Panc1 (cell line): ENCODE measurements around the gene FOXD1. TPM values are rescaled to one million over a fixed set of nuclear protein-coding genes. Genes with fewer than 3 reads are reported as not detected.
A peak's percentile ranks its signal among the peaks of the same experiment; 100 is the strongest.

Source experiments
- ATAC-seq: fragments of 200-7000 bp; cut with Tn5 transposase; 2 replicates; pipeline ENCODE4 v1.9.1; 2020; ENCODE audit warnings: mild to moderate bottlenecking, moderate library complexity
- BruUV-seq: library from RNA; stranded (reverse); fragments of 400-500 nt; replicated peaks from 2 replicates; lab custom pipeline; 2021; lab: Mats Ljungman, UMichigan
- CTCF ChIA-PET: fragments of 300-600 bp; sonication (Branson Sonifier 250); formaldehyde crosslinking; loops from one replicate; lab custom pipeline; 2022; ENCODE audit warnings: antibody characterized with exemption; lab: Charles Lee
- POLR2A ChIA-PET: fragments of 300-600 bp; sonication (Branson Sonifier 250); formaldehyde crosslinking; loops from one replicate; lab custom pipeline; 2022; ENCODE audit warnings: antibody characterized with exemption; lab: Charles Lee
- DNase-seq: peaks from one replicate; pipeline ENCODE4 v3.0.0-alpha.2; 2010; ENCODE audit warnings: low read depth, low spot score
- H3K27ac ChIP-seq: 2 replicates; pipeline ENCODE4 v1.5.1; 2011; ENCODE audit warnings: mild to moderate bottlenecking, low read length, inconsistent platforms
- H3K27me3 ChIP-seq: fragments of 200-500 bp; sonication (Bioruptor generic); 2 replicates; pipeline ENCODE4 v1.6.0; 2014; ENCODE audit warnings: low read length, inconsistent platforms; ENCODE audit not compliant: control insufficient read depth, insufficient read depth
- H3K36me3 ChIP-seq: fragments of 200-500 bp; sonication (Bioruptor generic); 2 replicates; pipeline ENCODE4 v1.5.1; 2014; ENCODE audit warnings: inconsistent platforms, mild to moderate bottlenecking, low read length, moderate library complexity; ENCODE audit not compliant: control insufficient read depth, insufficient read depth
- H3K4me1 ChIP-seq: 2 replicates; pipeline ENCODE4 v1.5.1; 2011; ENCODE audit warnings: inconsistent platforms, mild to moderate bottlenecking, low read length, moderate library complexity; ENCODE audit not compliant: control insufficient read depth, insufficient read depth
- H3K4me3 ChIP-seq, 2 experiments: 2 replicates each; pipeline ENCODE4 v1.5.1; 2011 to 2012; ENCODE audit warnings: low read depth in 2 of 2, low read length in 2 of 2, mild to moderate bottlenecking in 2 of 2, inconsistent platforms in 1 of 2, moderate library complexity in 1 of 2
- H3K9me3 ChIP-seq: fragments of 200-500 bp; sonication (Bioruptor generic); 2 replicates; pipeline ENCODE4 v1.5.1; 2014; ENCODE audit warnings: low read depth, mild to moderate bottlenecking, inconsistent platforms, low read length, moderate library complexity; ENCODE audit not compliant: control insufficient read depth, insufficient read depth
- CTCF ChIP-seq: fragments of 450-650 bp; IDR thresholded peaks from 2 replicates; pipeline ENCODE4 v1.5.1; 2017; ENCODE audit warnings: mild to moderate bottlenecking
- POLR2AphosphoS5 ChIP-seq: IDR thresholded peaks from 2 replicates; pipeline ENCODE4 v1.6.1; 2012; ENCODE audit warnings: mild to moderate bottlenecking, low read depth, low read length, moderate library complexity
- REST ChIP-seq, 2 experiments: IDR thresholded peaks; 2 replicates each; pipeline ENCODE4 v1.6.1; 2011 to 2012; ENCODE audit warnings: low read depth in 2 of 2, control low read depth in 1 of 2, low read length in 1 of 2, mild to moderate bottlenecking in 1 of 2, moderate library complexity in 1 of 2; ENCODE audit not compliant: insufficient read depth in 1 of 2
- SIN3A ChIP-seq: IDR thresholded peaks from 2 replicates; pipeline ENCODE4 v1.6.1; 2012; ENCODE audit warnings: low read depth, mild to moderate bottlenecking, low read length, moderate library complexity, borderline replicate concordance; ENCODE audit not compliant: insufficient read depth
- TCF7L2 ChIP-seq: IDR thresholded peaks from 2 replicates; pipeline ENCODE4 v1.6.1; 2011; ENCODE audit warnings: mild to moderate bottlenecking, low read depth, low read length, inconsistent platforms
- in situ Hi-C: cut with HindIII; loops from 2 replicates; pipeline ENCODE4 v1.10.0; 2016; ENCODE audit warnings: low sequenced_read_pairs, low pct_unique_long_range_greater_than_20kb
- intact Hi-C: fragments of 100-400 bp; cut with micrococcal nuclease; formaldehyde crosslinking; loops from one replicate; pipeline ENCODE4 v1.10.0; 2022; ENCODE audit not compliant: unreplicated experiment
- total RNA-seq: library from RNA; stranded (reverse); gene quantifications from one replicate; pipeline ENCODE4 v1.2.1, GENCODE V29; 2021; ENCODE audit not compliant: unreplicated experiment

Gene FOXD1
- total RNA-seq, 1 experiment from 2014 or later = 63.3 TPM

- no peaks in the 10 kb centered on the region for H3K9me3 ChIP-seq
- H3K36me3 ChIP-seq = no peaks in the 10 kb centered on the region
- H3K27me3 ChIP-seq = no peaks in the 10 kb centered on the region
- DNase-seq (no peak), ATAC-seq (no peak)
- ChIA-PET POLR2A (no interaction called here), CTCF (no interaction called here)
- intact Hi-C loops (loop anchor here (10.0 kb wide), 1 partner anchor 64 kb away; no protein-coding TSS in a partner anchor), in situ Hi-C loops (no loop called here)
- peak overlapping the region; percentile 98 for H3K27ac ChIP-seq
- TF ChIP-seq REST (IDR thresholded peaks at IDR 0.05; ENCODE audit: insufficient read depth in 1 of 2, low read depth in 2 of 2, low read length in 1 of 2) = no peak
- no peak for TF ChIP-seq SIN3A
- no peak for TF ChIP-seq TCF7L2
- TF ChIP-seq POLR2AphosphoS5 = no peak
- TF ChIP-seq CTCF = no peak
- BruUV-seq = no TSS peak
- peaks cover 70% of the 10 kb centered on the region for H3K4me1 ChIP-seq
- H3K4me3 ChIP-seq = 0 out of 4 replicates have a peak overlapping the region, but pooled peaks of 1 of the 2 experiments have one; percentile 65
Observed at GRCh38 chr5:73438645-73439470, 9.7 kb downstream of the FOXD1 start.

GRCh38 chr5:73437777-73438644, 10.6 kb downstream of the FOXD1 start:
- no TSS peak for BruUV-seq
- Histone ChIP-seq H3K27me3 (no peaks in the 10 kb centered on the region), H3K4me3 (peak overlapping the region; percentile 39 to 65), H3K27ac (peak overlapping the region; percentile 98), H3K9me3 (no peaks in the 10 kb centered on the region), H3K36me3 (no peaks in the 10 kb centered on the region), H3K4me1 (peaks cover 66% of the 10 kb centered on the region)
- TF ChIP-seq POLR2AphosphoS5 (no peak; the same call in 1 of the 2 replicates), CTCF (peak; percentile 50), SIN3A (no peak)
- CTCF ChIA-PET = interaction anchor here (1.2 kb wide), 1 partner anchor 222 kb away, joined by 5 read pairs; no protein-coding TSS in a partner anchor
- in situ Hi-C loops = no loop called here
- DNase-seq (no peak), ATAC-seq (no peak)
- intact Hi-C loops = loop anchor here (10.0 kb wide), 1 partner anchor 63 kb away; no protein-coding TSS in a partner anchor
- POLR2A ChIA-PET = interaction anchor here (0.6 to 0.7 kb wide), 2 partner anchors 9 to 222 kb away, joined by 3 to 4 read pairs; no protein-coding TSS in a partner anchor
